ENCODE data around the gene DHCR24.
A peak's percentile ranks its signal among the peaks of the same experiment; 100 is the strongest.
"Not testable (repeated sequence)": the region's sequence is repeated elsewhere in the genome, so short reads cannot be mapped to it uniquely, and the experiment has no call there.

DHCR24 gene

GRCh38 chr1:54886724-54887664, at the start of gene DHCR24:
Gene DHCR24, minus strand, starts transcription at chr1:54887195. Its CDS starts 76 bp downstream, at chr1:54887119.
- DNase-seq = peak; percentile 90

- DNase-seq = no peak
Observed at GRCh38 chr1:54936791-54937190, 49.8 kb upstream of the DHCR24 start.

GRCh38 chr1:54934869-54935268, 47.9 kb upstream of the DHCR24 start:
- no peak for DNase-seq

- not testable (repeated sequence) for DNase-seq
Observed at GRCh38 chr1:54934081-54934480, 47.1 kb upstream of the DHCR24 start.

GRCh38 chr1:54931275-54931840, 44.4 kb upstream of the DHCR24 start:
- no peak for DNase-seq

- DNase-seq = no peak
Observed at GRCh38 chr1:54929700-54930099, 42.7 kb upstream of the DHCR24 start.

- DNase-seq = no peak
Observed at GRCh38 chr1:54928327-54928726, 41.3 kb upstream of the DHCR24 start.

- DNase-seq = no peak
Observed at GRCh38 chr1:54927472-54928240, 40.7 kb upstream of the DHCR24 start.

- no peak for DNase-seq
Observed at GRCh38 chr1:54926970-54927369, 40.0 kb upstream of the DHCR24 start.

- no peak for DNase-seq
Observed at GRCh38 chr1:54922921-54923421, 36.0 kb upstream of the DHCR24 start.

GRCh38 chr1:54922040-54922761, 35.2 kb upstream of the DHCR24 start:
- DNase-seq = no peak

- no peak for DNase-seq
Observed at GRCh38 chr1:54919367-54920359, 32.7 kb upstream of the DHCR24 start.

- DNase-seq = not testable (repeated sequence)
Observed at GRCh38 chr1:54911076-54911475, 24.1 kb upstream of the DHCR24 start.

- DNase-seq = no peak
Observed at GRCh38 chr1:54906586-54906985, 19.6 kb upstream of the DHCR24 start.

GRCh38 chr1:54904476-54905048, 17.6 kb upstream of the DHCR24 start:
- DNase-seq = no peak

GRCh38 chr1:54894271-54894670, 7.3 kb upstream of the DHCR24 start:
- no peak for DNase-seq

GRCh38 chr1:54892586-54892985, 5.6 kb upstream of the DHCR24 start:
- no peak for DNase-seq

GRCh38 chr1:54889132-54889725, 2.2 kb upstream of the DHCR24 start:
- no peak for DNase-seq

GRCh38 chr1:54888080-54888733, 1.2 kb upstream of the DHCR24 start:
- DNase-seq = no peak

GRCh38 chr1:54887665-54888071, 673 bp upstream of the DHCR24 start:
- DNase-seq = no peak

Measured in activated CD8-positive, alpha-beta memory T cell treated with anti-CD3 and anti-CD28 coated beads, Interleukin-2, amount 50 U/mL, for 48 hours (primary cell).